Endothelial cell of umbilical vein (primary cell): Measurements from ENCODE around the gene CDC42BPB.

Experiments used
- CTCF ChIP-seq, 2 donors: IDR thresholded peaks; 1 replicate in 1 of 2; 2 replicates in 1 of 2; pipeline ENCODE4 v1.5.1; 2011; ENCODE audit warnings: low read length in 2 of 2, mild to moderate bottlenecking in 2 of 2, moderate library complexity in 2 of 2, control low read depth in 1 of 2, inconsistent platforms in 1 of 2, low read depth in 1 of 2; ENCODE audit not compliant: insufficient read depth in 1 of 2; ENCODE audit errors: extremely low read depth in 1 of 2
- EZH2 ChIP-seq: IDR thresholded peaks from 2 replicates; pipeline ENCODE4 v1.6.1; 2012; ENCODE audit warnings: borderline replicate concordance, low read depth, mild to moderate bottlenecking, moderate library complexity, low read length, inconsistent platforms; ENCODE audit not compliant: severe bottlenecking
- FOS ChIP-seq: IDR thresholded peaks from 2 replicates; pipeline ENCODE4 v1.6.1; 2011; ENCODE audit warnings: mild to moderate bottlenecking, low read length, moderate library complexity, borderline replicate concordance; ENCODE audit not compliant: insufficient read depth
- GATA2 ChIP-seq: IDR thresholded peaks from 2 replicates; pipeline ENCODE4 v1.7.0; 2011; ENCODE audit warnings: low read depth, mild to moderate bottlenecking, moderate library complexity, mixed read lengths, low read length; ENCODE audit not compliant: insufficient read length, insufficient read depth
- POLR2A ChIP-seq: IDR thresholded peaks from 2 replicates; pipeline ENCODE4 v1.6.1; 2012; ENCODE audit warnings: low read depth, mild to moderate bottlenecking, control low read depth, low read length
- POLR2AphosphoS5 ChIP-seq: IDR thresholded peaks from 2 replicates; pipeline ENCODE4 v1.6.1; 2012; ENCODE audit warnings: low read depth, mild to moderate bottlenecking, control low read depth, low read length, moderate library complexity; ENCODE audit not compliant: insufficient read depth

GRCh38 chr14:103057372-103058163, at the start of gene CDC42BPB:
- TF ChIP-seq CTCF (IDR thresholded peaks at IDR 0.05; ENCODE audit: extremely low read depth in 1 of 2, insufficient read depth in 1 of 2, low read depth in 1 of 2, low read length in 2 of 2): no peak
- TF ChIP-seq EZH2: no peak
- no peak for TF ChIP-seq POLR2A
- peak; percentile 56 for TF ChIP-seq POLR2AphosphoS5
- no peak for TF ChIP-seq FOS
- no peak for TF ChIP-seq GATA2
